Hematopoietic multipotent progenitor cell treated with erythropoietin and hydrocortisone succinate and interleukin-3 and kit ligand, for 4 days (in vitro differentiated cells): ENCODE data around the gene C3orf52.
A peak's percentile ranks its signal among the peaks of the same experiment; 100 is the strongest.

Experiments
- DNase-seq: peaks from one replicate; pipeline ENCODE4 v3.0.0-alpha.2; 2015

The C3orf52 gene

GRCh38 chr3:112119962-112120836 lies 34.0 kb downstream of the C3orf52 start:
- peak; percentile 75 for DNase-seq

GRCh38 chr3:112121577-112122547 lies 35.7 kb downstream of the C3orf52 start:
- no peak for DNase-seq

DNA sequence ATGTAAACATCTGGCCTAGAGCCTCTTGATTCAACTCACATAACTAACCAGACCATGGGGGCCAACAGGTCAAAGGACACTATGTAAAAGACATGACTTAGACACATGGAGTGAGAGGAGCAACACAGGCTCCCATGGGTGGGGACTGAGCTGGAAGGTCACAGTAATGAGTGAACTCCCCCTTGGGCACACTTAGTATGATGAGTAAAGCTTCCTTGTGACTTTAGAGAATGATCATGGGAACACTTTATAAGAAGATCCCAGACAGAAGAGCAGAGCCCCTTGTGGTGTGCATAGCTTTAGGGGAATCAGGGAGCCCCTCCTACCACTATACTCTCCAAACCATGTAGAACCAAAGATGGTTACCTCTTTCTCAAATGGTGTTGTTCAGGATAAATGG lies 36.7 kb downstream of the C3orf52 start:
- no peak for DNase-seq

DNA sequence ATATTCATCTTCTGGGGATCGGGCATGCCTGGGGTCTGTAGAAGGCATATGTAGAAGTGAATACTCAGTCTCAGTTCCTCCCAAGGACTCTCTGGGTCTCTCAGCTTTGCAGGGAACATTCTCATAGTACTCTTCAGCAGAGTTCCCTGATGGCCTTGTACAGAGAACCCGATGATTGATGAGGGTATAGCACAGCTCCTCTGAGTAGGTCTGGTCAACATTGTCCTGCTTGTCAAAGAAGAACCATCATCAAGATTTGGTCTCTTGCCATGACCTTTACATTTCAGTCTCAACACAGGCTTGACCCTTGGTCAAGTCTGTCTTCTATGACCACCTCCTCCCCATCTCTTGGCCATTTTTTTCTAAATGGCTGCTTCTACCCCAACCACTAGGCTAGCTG lies 37.4 kb downstream of the C3orf52 start:
- DNase-seq: no peak

DNA sequence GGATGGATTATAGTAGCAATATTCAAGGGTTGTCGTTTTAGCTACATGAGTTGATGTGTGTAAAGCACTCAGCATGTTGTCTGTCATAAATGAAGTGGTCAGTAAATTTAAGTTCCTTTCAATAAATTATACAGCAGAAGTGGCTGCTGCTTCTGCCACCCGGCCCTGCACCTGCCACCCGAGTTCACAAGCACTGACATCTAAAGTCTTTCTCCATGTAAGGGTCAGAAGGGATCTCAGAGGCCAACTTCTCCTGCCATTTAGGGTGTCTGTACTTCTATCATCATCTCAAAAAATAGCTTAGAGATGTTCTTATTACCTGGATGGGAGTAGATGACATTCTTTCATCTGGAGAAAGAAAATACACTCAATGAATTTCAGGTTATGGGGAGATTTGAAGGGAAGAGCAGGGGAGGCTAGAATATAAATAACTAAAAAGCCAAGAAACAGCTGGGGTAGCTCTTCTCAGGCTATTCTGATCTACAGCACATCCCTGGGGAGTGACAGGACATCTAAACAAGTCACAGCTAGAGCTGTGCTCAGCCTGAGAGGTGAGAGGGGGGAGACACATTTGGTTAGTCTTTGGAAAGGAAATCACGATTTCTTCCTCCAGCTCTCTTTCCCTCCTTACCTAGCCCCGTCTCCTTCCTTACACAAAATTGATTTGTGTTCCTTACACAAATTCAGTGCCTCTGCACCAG lies 38.9 kb downstream of the C3orf52 start:
- no peak for DNase-seq

DNA sequence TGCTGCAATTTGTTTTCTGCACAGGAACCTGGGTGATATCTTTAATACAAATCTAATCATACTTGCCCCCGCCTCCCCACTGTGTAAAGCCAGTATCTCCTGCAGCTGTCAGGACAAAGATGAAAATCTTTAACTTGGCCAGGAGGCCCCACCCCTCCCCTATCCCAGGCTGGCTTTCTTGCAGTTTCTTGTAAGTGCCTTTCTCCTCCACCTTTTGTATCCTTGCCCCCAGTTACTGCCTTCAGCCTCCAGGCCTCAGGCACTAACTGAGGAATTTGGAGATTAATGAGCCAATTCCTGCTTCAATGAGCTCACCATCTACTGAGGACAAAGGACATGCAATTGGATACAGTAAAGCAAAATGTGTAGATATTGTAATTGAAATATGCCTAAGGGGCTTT lies 40.3 kb downstream of the C3orf52 start:
- DNase-seq: peak; percentile 63

GRCh38 chr3:112127522-112128494 lies 41.6 kb downstream of the C3orf52 start:
- peak; percentile 24 for DNase-seq

DNA sequence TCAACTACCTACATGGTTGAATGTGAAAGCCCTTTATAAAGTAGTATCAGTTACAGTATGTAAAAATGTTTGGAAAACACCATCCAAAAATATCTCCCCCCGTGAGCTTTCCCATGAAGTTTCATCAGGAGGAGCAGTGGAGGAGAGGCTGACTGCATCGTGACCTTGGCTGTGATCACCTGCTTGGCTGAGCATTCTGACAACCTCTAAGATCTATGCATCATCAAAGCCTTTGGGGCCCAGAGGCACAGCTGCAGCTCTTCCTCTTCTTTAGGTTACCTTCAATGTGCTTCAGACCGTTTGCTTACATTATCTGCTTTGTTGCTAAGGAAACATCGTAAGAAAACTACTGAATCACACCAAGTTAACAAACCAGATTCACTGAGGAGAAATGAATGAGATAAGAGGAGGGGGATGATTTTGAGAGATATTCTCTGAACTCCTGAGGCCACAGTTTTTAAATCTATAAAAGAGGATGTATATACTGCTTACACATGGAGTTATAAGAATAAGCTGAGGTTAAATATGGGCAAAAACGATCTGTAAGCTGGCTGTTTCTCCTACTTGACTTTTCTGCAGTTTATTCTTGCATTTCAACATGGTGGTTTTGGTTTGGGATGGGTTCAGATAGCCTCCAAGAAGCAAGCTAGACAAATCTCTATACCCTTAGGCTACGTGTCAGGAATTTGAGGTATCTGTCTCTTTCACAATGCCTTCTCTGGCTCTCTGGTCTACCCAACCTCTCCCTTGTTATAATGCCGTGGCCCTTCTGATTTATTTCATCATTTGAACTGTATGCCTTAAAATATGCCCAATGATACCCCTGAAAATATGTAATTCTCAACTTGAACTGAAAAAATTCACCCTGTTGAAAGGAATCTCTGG lies 42.9 kb downstream of the C3orf52 start:
- DNase-seq: peak; percentile 70

DNA sequence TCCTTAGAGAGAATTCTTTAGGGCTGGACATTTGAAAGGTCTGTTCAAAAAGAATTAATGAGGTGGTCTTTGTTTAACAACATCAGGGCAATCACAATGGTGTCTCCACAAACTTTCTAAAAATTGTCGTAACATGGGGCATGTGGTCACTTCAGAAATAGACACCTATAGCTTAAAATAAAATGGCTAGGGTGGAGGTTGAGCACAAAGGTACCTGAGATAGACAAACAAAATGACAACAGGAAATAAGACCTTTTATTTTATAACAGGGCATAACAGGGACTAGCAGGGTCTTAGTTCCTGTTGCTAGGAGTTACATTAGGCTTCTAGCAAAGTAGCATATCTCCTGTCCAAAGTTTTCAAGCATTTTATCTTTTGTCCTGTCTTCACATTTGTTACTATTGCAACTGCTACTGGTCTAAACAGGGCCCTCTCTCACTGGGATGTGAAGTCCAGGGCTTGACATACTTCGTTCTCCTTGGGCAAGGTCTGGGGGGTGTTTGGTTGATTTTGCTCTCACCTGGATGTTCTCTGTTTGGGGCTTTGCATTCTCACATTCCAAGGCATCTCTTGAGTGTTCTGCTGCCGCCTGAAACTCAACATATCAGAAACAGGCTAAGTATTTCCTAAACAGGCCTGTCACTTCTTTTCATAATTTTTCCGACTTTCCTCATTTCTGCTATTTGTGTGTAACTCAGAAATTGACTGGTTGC lies 43.9 kb downstream of the C3orf52 start:
- DNase-seq: no peak

DNA sequence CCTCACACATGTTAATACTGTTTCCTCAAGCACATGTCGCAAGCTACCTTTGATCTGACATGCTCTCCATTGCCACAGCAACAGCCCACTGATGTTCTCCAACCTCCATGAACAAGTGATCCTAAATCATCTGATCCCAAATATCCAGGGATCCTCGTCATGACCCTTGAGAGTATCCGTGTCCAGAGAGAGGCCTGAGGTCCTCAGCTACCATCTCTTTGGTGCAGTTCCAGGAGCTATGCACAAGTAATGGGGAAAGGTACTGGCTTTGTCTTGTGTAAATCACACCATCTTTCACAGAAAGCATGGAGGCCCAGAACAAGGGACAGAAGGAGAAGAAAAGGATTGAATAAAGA lies 44.4 kb downstream of the C3orf52 start:
- DNase-seq: no peak

- no peak for DNase-seq
Measured at GRCh38 chr3:112131111-112131510, 44.9 kb downstream of the C3orf52 start.

DNA sequence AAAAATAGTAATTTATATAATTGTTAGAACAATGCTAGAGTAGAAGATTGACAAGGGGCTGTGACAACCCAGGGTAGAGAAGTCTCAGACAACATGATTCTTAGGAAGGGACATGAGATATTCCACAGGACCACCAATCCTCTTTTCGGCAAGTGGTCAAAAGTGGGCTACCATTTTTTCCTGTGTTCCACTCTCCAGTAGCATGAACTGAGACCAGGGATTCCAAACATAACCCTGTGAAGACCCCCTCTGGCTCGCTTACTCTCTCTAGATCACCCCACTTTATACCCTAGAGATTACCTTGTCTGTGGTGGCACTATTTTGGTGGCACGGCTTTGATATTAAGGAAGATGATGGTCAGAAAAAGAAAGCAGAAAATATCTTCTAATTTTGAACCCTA lies 45.9 kb downstream of the C3orf52 start:
- DNase-seq: no peak

DNA sequence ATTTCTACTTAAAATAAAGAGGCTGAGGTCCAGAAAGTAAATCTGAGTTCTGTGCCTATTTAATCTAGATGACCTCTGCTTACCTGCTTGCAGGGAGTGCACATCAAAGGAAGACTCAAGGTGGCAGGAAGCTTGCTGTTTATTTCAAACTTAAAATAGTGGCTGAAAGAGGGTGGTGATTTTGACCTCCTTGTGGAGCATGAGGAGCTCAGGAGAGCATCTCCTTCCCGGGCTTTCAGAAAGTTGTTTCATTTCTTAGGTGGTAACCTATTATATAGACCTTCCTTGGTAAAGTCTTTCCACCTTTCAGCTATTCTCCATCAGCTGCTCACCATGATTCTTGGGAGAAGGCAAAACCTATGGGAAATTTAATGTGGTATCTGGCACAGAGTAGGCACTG lies 46.4 kb downstream of the C3orf52 start:
- DNase-seq: no peak

DNA sequence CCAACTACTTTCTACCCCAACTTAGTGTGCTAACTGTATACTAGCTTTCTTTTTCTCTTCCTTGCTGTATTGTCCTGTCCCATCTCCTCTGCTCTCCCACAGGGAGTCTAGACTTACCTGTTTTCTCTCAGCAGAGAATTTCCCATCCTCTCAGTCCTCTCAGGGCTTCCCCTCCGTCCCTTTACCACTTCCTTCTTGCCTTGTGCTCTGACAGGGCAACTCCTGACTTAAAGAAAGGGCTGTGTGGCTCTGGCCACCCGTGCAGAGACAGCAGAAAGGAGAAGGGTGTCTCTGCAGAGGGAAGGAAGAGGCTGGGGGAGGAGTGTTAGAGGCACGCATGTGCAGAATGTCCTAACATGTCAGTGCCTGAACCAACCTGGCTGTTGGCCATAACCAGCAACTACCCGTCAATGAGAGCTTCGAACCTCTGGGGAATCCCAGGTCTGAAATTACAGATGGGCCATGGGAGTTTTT lies 46.8 kb downstream of the C3orf52 start, which contains the start of gene GCSAM:
Gene GCSAM (minus strand): TSS at position 274 of the 474 bp plus-strand sequence. CDS start 128 bp downstream, at position 146.
- DNase-seq: peak; percentile 75

DNA sequence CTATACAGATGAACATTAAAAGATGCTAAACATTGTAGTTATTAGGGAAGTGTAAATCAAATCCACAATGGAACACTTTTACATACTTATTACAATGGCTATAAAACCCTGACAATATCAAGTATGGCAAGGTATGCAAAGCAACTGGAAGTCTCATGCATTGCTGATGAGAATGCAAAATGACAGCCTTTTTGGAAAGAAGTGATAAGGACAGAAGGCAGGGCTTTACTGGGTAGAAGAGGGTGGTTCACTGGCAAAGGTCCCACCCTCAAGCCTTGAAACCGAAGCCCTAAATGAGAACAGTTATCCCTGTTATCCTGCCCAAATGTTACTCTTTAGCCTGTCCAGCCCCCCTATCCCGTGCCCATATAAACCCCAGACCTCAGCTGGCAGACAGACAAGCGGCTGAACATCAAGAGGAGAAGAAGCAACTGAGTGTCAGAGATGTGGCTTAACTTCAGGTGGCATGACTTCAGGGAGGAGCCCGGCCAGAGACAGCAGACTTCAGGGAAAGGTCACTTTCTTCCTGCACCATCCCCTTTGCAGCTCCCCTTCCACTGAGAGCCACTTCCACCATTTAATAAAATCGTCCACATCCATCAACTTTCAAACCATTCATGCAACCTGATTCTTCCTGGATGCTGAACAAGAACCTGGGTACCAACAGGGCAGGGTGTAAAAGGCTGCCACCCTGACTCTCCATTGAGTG lies 47.6 kb downstream of the C3orf52 start:
- DNase-seq: peak; percentile 68

- peak; percentile 80 for DNase-seq
Measured at GRCh38 chr3:112134335-112135124, 48.3 kb downstream of the C3orf52 start.

DNA sequence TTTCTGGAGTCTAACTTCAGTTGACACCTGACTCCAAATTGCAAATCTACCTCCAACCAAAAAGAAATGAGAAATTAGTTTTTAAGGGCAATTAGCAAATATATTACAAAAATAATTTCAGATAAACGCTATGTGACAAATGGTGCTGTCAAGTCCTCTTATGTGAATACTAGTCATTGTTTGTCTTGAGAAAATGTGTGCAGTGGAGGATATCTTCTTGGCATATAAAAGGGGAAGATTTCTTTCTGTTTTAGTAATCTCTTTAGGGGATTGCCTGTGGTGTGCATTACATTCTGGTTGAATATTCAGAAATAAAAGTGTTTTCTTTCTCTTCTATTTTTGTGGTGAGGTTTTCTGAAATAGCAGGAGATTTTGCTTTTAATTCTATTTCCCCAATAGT lies 49.9 kb downstream of the C3orf52 start:
- no peak for DNase-seq

DNA sequence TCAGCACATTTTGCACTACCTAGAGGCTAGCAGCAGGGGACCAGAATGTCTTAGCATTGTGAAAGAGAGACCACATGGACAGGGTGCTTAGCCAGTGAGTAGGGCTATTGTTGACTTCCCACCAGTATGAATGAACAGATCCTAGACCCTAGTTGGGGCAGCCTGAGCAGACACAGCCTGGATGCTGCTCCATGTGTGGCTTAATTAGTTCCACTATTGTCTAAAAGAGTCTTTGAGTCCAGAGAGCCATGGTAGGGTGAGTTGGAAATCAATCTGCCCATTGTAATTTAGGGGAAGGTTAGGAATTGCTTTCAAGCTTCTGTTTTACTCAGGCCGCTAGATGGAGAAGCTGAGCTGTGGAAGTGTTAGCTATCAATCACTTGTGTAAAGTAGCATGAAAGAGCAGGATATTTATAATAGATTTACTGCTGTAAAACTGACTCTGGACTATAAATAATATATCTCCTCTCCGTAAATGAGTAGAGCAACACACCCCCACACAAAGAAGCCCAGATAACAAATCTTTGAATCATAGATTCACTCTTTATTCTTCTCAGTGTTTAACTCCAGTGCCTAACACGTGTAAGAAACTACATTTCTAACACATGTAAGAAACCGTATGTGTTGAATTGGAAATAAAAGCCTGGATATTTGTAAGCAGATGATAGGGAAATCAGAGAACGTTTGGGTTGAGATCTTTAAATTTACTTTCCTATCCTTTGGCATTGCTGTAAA lies 50.9 kb downstream of the C3orf52 start:
- peak; percentile 76 for DNase-seq
